Measurements from ENCODE around the gene NOP14.
"Not testable (repeated sequence)": the region's sequence is repeated elsewhere in the genome, so short reads cannot be mapped to it uniquely, and the experiment has no call there.

Gene NOP14

DNA sequence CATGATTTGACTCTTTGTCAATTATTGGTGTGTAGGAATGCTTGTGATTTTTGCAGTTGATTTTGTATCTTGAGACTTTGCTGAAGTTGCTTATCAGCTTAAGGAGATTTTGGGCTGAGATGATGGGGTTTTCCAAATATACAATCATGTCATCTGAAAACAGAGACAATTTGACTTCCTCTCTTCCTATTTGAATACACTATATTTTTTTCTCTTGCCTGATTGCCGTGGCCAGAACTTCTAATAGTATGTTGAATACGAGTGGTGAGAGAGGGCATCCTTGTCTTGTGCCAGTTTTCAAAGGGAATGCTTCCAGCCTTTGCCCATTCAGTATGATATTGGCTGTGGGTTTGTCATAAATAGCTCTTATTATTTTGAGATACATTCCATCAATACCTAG, 44.9 kb downstream of the NOP14 start:
- in situ Hi-C loops (cut with MboI; ENCODE audit: low sequenced_read_pairs), result not testable (repeated sequence)

- in situ Hi-C loops (cut with MboI; ENCODE audit: low sequenced_read_pairs), result not testable (repeated sequence)
Measured at GRCh38 chr4:2916696-2917095, 46.5 kb downstream of the NOP14 start.

DNA sequence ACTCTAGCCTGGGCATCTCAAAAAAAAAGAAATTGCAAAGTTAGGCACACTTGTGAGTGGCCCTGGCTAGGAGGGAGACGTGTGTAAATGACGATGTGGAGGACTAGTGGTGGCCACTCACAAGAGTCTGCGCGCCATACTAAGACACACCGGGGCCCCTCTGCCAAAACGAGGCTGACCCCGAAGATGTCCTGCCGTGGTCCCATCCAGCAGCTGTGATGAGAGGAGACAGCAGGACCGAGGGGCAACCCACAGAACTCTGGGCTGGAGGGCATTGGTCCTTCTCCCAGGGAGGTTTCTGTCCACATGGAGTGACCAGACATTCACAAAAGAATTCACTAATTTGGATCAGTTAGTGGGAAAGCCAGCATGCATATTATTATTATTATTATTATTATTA, 47.4 kb downstream of the NOP14 start:
- in situ Hi-C loops (cut with MboI; ENCODE audit: low sequenced_read_pairs), result no loop called here

DNA sequence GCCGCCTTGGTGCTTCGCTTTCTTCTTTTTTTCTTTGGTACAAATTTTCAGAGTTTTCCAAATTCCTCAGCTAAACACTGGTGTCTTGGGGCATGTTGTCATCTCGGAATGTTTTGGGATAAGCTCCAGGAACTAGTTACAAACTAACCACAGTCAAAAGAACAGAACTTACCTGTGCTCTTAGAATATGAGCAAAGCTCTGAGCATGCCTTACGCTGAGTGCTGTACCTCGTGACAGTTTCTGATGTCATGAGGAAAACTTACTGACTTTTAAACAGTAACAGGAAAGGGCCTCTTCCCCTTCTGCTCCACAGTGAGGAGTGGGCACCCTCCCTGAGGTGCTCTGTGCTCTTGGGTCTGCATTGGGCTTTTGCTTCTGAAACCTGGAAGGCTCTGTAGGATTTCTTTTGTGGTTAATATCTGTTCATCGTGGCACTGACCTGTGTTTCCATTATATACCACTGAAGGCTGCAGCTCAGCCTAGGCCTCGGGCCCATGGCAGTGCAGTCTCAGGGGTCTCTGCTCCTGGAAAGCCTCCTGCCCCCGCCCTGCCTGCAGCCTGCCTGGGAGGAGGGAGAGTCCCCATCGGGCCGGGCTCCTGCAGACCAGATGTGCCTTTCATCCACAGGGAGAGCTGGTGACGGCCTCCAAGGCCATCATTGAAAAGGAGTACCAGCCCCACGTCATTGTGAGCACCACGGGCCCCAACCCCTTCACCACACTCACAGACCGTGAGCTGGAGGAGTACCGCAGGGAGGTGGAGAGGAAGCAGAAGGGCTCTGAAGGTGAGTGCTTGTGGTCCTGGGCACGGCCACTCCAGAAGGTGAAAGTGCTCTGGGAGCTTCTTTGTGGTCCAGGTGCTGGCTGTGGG, 48.7 kb downstream of the NOP14 start:
- in situ Hi-C loops (cut with MboI; ENCODE audit: low sequenced_read_pairs), result no loop called here

DNA sequence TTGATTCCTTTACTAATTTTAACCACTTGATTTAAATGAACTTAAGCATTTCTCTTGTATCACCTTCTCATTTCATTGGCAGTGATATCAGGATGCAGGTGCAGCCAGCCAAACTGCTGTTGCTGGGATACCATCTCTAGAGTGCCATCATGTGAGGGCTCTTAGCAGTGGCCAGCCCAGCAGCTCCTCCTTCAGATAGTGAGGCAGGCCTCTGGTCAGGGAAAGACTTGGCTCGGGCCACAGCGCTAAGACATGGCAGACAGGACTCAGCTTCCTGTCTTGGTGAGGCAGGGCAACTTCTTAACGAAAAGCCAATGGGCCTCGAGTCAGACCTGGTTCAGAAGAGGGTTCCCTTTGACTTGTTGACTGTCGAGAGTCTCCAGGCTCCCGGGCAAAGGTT, 50.0 kb downstream of the NOP14 start:
- in situ Hi-C loops (cut with MboI; ENCODE audit: low sequenced_read_pairs), result no loop called here

DNA sequence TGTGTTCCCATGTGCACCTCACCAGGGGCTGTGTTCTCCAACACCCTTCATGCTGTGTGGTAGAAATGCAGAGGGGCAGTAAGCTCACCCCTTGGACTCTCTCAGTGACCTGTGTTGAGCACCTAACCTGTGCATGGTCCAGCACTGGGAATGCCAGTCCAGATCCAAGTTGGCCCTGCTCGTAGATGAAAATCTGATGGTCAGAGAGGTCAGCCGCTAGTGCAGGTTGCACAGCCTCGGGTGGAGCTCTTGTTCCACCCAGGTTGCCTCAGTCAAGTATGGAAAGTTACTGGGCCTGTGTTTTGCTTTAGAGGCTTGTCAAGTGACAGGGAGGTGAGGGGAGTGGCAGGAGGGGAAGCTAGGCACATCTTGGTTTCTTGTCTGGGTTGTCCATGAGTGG, 51.3 kb downstream of the NOP14 start:
- in situ Hi-C loops (cut with MboI; ENCODE audit: low sequenced_read_pairs), result no loop called here

DNA sequence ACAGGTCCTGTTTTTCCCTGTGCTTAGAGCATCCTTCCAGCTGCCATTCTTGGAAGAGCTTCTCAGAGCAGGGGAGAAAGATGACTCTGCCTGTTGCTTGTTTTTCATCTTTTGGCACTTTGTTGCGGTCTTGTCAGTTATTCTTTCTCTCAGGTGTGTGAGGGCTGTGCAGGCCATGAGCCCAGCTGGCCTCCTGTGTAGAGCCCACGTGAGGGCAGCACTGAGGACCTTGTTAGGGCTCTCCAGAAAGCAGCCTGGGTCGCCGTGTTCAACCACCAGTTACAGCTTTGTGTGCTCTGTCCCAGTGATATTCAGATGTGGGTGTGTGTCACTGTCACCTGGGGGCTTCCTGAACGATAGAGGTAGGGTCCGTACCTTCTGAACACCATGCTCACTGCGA, 52.8 kb downstream of the NOP14 start:
- in situ Hi-C loops (cut with MboI; ENCODE audit: low sequenced_read_pairs), result no loop called here

GRCh38 chr4:2909583-2909982, 53.6 kb downstream of the NOP14 start:
- in situ Hi-C loops (cut with MboI; ENCODE audit: low sequenced_read_pairs), result no loop called here

DNA sequence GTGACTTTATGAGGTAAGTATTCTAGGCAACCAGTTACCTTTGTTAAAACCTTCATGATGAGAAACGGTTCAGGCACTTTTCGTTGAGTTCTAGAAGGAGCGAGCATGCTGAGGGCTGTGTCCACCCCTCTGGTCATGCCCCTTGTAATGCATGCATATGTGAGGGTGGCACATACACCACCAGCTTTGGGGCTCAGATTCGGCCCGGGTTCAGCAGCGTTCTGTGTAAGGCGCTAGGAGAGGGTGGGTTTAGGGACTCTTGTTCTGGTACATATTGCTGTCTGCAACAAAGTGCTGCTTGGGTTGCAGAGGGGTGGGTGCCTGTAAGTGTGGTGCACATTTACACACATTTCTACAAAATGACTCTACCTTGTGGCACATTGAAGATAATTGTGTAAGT, 54.5 kb downstream of the NOP14 start:
- in situ Hi-C loops (cut with MboI; ENCODE audit: low sequenced_read_pairs), result no loop called here

- in situ Hi-C loops (cut with MboI; ENCODE audit: low sequenced_read_pairs), result no loop called here
Measured at GRCh38 chr4:2907706-2908293, 55.4 kb downstream of the NOP14 start.

DNA sequence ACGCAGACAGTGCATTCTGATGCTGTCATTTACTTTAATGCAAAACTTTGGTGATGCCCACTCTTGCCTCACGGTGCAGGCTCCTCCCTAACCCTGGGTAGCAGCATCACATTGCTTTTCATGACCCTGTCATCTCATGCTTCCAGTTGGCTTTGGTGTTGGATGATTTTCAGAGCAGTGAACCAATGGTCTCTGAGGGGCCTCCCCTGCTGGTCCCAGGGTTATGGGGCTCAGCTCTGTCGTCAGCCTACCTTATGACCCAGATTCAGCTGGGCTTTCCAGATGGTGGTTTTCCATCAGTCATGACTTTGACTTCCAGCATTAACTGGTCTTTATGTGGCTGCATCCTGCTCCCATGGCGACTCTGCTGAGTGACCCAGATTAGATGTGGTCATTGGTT, 56.0 kb downstream of the NOP14 start:
- in situ Hi-C loops (cut with MboI; ENCODE audit: low sequenced_read_pairs), result no loop called here

GRCh38 chr4:2906218-2906617, 57.0 kb downstream of the NOP14 start:
- in situ Hi-C loops (cut with MboI; ENCODE audit: low sequenced_read_pairs), result no loop called here

DNA sequence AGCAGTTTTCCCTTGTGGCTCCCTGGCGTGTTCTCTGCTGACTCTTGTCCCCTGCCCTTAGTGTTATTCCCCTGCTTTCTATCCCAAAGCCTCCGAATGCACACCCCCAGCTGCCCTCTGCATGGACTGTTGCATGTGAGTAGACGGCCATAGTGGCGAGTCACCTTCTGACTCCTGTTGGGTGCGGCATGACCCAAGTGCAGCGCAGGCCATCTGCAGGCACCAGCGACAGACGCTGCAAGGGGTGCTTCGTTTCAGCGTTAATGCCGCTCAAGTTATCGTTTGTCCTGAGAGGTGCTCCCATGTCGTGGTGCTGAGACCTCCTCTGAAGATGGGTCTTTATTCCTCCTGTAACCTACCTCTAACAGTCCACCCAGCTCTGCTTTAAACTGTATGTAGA, 57.7 kb downstream of the NOP14 start:
- in situ Hi-C loops (cut with MboI; ENCODE audit: low sequenced_read_pairs), result no loop called here

DNA sequence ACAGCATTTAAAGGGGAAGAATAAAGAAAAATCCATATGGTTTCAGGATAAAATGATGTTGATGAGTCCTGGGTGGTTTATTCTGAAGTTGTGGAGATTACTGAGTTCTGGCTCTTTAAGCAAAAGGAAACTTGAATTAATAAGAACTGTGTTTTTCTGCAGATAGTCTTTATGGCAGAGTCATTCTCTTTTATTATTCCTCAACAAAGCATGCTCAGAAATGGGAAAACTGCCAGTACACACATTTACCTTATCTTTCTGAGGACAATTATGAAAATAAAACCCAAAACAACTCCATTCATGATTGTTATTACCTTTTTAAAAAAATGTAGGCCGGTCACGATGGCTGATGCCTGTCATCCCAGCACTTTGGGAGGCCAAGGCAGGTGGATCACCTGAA, 61.1 kb downstream of the NOP14 start:
- in situ Hi-C loops (cut with MboI; ENCODE audit: low sequenced_read_pairs), result no loop called here

- in situ Hi-C loops (cut with MboI; ENCODE audit: low sequenced_read_pairs), result no loop called here
Measured at GRCh38 chr4:2901186-2901585, 62.0 kb downstream of the NOP14 start.

DNA sequence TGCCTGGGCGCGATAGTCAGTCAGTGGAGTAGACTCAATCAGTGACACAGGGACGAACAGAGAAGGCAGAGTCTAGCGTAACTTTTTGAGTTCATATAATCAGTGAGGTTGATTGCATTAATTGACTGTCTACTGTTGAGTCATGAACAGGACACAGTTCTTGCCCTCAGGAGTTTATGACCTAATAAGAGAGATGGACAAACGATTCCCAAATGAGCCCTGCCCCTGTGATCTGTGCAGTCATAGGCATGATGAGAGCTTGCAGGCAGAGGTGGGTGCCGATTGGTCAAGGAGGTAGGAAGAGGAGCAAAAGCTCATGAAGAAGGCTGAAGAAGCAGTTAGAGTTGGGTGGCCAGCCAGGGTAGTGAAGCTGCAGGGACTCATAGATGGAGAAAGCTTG, 62.5 kb downstream of the NOP14 start:
- in situ Hi-C loops (cut with MboI; ENCODE audit: low sequenced_read_pairs), result no loop called here

DNA sequence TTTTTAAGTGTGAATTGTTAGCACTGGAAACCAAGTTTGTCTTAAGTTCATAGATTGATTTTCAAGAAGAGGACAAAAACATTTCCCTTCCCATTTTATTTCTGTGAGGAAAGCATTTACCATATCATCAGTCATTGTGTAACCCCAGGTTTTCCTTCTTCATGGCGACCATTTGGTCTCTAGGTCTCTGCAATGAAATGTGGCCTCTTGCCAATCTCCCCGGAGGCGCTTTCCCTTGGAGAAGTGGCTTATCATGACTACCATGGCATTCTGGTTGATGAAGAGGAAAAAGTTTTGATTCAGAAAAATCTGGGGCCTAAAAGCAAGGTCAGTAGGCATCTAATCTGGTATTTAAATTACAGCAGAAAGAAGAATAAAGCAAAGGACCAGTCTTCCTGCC, 65.2 kb downstream of the NOP14 start:
- in situ Hi-C loops (cut with MboI; ENCODE audit: low sequenced_read_pairs), result no loop called here

GRCh38 chr4:2893772-2894171, 69.4 kb downstream of the NOP14 start:
- in situ Hi-C loops (cut with MboI; ENCODE audit: low sequenced_read_pairs), result no loop called here

GRCh38 chr4:2891294-2891693, 71.9 kb downstream of the NOP14 start:
- in situ Hi-C loops (cut with MboI; ENCODE audit: low sequenced_read_pairs), result no loop called here

- in situ Hi-C loops (cut with MboI; ENCODE audit: low sequenced_read_pairs), result no loop called here
Measured at GRCh38 chr4:2888886-2889285, 74.3 kb downstream of the NOP14 start.

Measured in HL-60/S4 treated with phorbol 12-myristate 13-acetate at 8.2 ng/mL for 4 days and 3 days (cell line).